GM18868 (cell line): ENCODE data around the gene GMDS.

ENCODE experiments used
- ATAC-seq: cut with Tn5 transposase; IDR thresholded peaks from one replicate; pipeline ENCODE4 v1.9.1; 2021; ENCODE audit warnings: mild to moderate bottlenecking, moderate library complexity; ENCODE audit not compliant: unreplicated experiment

GMDS gene

DNA sequence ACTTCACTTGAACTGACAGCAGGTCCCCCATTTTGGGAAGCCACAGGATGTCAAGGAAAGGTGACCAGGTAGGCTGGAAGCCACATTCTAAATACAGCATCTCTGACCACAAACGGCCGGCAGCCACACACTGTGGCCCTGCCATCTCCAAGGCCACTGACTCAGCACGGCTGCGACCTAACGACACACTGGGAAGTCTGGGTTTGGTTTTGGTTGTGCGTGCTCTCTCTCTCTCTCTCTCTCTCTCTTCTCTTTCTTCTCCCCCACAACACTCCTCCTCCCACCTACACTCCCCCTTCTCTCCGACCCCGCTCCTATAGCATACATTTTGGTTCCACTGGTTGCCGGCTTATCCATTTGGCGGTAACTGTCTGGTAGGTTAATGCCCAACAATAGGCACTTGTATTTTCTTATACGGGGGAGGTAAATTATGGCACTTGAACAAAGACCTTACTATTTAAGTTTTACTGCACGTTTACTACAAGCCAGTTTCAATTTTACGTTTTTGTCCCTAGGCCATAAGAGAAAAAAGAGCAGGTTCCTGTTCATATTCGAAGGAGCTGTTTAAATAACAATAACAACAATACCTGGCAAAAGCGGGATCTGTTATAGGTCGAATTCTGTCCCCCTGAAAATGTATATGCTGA, 103.6 kb downstream of the GMDS start:
- no peak for ATAC-seq

DNA sequence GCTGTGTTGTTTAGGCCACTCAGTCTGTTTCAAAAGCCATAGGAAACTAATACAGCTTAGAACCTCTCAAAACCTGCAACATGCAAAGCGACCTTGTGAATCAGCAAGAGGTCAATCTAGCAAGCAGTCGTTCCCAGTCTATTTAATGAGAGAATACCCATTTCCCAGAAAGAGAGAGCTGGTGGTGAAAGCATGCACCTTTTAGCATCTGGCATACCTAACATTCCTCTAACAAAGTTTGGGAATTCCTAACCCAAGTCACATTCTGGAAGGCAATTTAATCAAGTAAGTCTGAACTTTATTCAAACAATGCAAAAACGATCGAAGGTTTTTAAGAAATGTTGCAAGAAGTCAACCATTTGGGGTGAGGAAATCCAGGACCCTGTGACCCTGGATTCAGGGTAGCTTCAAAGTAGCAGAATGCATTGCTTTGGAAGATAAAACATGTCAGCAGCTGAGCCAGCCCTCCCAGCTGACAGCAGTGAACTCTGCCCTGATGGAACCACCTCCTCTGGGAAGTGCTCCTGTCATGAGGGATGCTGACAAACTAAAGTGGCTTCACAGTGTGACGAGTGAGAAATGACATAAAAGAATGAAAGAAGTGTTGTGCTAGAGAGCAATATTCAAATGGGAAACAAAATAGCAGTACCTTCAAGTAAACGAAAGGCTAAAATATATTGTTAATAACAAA, 104.8 kb downstream of the GMDS start:
- ATAC-seq, result no peak

DNA sequence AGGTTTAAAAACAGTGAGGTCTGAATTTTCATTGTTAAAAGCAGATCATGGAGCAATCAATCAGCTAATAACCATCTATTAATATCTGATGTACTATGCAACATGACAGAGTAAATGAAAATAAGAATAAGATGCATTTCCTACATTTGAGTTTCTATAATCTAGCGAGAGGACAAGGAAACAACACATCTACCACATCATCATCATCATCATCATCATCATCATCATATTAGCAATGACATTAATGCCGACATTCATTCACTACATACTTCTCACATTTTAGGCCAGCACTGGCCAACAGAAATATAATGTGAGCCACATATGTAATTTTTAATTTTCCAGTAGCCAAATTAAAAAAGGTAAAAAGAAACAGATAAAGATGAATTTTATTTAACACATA, 110.0 kb downstream of the GMDS start:
- ATAC-seq, result no peak

DNA sequence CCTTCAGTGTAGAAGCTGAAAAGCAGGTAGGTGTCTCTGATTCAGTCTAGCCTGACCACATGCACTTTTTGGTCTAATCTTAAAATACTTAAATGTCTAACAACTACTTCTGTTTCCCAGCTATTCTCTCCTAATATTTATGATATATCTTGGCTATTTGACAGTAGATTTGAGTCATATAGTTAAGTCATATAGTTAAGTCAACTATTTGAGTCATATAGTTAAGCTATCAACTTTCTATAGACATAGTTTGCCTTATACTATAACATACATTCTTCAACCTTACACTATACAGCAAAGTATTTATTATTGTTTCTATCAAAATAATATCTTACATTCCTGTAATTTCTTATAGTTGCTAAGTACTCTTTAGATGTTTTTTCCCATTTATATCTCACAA, 110.9 kb downstream of the GMDS start:
- no peak for ATAC-seq

DNA sequence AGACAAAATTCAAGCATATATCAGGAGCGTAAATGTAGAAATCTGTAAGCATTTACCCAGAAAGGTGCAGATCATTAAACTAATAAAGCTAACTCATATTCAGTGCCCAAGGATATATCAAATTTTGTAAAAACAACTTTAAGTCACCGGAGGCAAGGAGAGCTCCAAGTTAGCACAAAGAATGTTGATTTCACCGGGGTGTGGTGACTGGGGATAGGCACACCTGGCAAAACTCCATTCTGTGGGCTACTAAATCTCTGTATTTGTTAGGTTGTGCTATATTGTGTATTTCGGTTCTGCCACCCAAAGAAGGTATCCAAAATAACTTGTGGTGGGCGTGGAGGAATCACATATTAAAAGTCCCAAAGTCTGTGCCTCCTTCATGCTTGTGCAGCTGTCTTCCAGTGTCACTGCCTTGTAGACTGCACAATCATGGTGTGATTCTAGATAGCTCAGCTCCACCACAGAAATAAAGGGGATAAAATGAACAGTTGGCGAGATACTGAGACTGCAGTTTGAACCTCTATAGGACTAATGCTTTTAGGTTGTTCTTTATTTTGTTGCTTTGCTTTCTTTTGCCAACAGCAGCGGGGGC, 111.6 kb downstream of the GMDS start:
- ATAC-seq, result no peak

DNA sequence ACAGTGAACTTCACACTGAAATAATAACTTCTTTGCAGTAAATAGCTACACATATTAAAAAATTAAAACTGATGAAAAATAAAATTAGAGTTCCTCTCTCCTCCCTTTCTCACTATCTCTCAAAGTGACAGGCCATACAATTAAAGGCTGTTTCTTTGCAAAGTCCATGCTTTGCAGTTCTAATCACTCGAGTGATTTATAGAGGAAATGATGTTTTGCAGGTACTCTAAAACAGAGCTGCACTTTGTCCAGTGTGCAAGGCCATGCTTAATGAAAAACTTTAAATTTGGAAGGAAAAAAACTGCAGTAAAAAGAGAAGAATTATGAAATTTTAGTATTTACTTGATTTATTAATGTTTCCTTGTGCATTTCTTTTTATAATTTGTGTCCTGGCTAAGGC, 112.5 kb downstream of the GMDS start:
- ATAC-seq, result no peak

DNA sequence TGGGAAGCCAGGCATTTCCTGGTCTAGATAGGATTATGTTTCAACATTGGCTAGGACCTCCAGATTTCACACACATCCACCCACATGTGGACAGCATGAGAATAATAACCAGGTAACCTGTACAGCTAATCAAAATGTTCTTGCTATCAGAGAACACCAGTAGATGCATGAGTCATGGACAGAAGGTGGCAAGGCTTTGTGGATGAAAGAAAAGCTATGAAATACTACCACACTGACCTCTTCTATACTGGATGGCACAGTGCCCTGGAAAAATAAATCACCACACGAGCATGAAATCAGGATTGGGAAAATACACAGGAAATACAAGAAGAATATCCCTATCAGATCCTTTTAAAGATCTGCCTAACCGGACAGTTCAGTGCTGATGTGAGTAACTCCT, 113.0 kb downstream of the GMDS start:
- ATAC-seq, result no peak

DNA sequence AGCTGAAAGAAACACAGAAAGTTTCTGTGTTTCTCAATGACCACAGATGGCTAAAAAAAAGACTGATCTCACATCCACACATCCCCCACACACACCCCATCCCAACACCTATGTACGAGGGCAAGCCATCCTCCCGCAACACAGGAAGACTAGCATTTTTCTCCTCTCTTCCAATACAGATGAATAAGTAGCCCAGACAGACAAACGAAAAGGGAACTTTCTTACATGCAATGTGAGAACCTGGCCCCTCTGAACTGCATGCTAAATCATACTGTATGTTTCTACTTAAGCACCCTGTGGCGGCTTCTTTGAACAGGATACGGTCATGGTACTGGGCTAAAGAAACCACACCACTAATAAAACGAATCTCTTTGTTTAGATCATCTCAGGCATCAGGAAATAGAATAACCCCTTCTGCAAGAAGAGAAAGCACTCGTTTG, 116.2 kb downstream of the GMDS start:
- peak; percentile 74 for ATAC-seq

DNA sequence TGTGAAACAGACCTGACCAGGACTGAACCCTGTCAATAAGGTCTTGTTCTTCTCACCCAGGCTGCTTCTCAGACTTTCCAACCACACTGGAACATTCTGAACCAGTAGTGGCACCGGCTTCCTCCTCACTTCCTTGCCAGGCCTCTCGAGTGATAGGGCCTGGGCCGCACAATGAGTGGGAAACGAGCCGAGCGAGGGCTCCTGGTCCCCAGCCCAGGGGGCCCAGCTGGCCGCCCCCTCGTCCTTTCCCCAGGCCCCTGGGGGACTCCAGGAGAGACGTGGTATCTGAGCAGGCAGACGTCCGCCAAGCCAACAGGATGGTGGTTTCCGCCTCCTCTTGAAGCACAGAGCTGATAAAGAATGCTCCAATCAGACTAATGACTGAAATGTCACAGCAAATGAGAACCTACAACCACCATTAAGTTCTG, 117.9 kb downstream of the GMDS start:
- peak; percentile 48 for ATAC-seq

DNA sequence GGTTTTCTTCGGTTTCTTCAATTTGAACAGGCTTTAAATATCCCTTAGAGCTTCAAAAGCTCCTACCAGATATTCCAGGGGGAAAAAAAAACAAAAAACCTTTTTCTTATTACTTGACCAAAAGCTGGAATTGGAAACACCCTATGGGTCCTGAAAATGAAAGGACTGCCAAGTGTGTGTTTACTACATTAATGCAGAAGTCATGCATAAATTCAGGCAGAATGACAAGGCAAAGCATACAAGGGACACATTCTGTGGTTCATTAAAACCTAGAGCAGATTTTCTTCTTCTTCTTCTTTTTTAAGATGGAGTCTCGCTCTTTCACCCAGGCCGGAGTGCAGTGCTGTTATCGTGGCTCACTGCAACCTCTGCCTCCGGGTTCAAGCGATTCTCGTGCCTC, 119.1 kb downstream of the GMDS start:
- ATAC-seq, result no peak

DNA sequence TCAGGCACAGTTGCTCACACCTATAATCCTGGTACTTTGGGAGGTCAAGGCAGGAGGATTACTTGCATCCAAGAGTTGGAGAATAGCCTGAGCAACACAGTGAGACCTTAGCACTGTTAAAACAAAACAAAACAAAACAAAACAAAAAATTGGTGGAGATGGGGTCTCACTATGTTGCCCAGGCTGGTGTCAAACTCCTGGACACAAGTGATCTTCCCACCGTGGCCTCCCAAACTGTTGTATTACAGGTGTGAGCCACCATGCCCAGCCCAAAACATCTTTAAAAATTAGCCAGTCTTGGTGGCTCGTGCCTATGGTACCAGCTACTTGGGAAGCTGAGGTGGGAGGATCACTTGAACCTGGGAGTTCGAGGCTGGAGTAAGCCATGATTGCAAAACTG, 120.2 kb downstream of the GMDS start:
- no peak for ATAC-seq

DNA sequence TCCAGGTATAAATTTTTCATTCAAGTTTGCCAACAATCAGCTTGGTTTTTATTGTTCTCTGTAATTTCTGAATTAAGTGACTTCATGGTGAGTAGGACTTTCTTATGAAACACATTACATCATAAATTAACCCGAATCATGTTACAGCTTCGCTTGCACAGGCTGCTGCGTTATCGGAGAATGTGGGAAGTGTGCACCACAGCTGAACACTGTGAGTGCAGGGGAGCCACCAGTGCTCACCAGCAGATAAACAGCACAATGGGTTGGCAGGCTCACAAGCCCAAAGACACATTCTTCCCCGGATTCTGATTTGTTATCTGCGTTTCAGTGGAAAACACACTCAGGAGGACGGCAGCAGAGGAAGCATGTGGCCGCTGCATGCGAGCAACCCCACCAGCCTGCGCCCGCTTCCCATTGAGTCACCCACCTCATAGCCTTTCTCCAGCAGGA, 121.1 kb downstream of the GMDS start:
- ATAC-seq, result no peak

DNA sequence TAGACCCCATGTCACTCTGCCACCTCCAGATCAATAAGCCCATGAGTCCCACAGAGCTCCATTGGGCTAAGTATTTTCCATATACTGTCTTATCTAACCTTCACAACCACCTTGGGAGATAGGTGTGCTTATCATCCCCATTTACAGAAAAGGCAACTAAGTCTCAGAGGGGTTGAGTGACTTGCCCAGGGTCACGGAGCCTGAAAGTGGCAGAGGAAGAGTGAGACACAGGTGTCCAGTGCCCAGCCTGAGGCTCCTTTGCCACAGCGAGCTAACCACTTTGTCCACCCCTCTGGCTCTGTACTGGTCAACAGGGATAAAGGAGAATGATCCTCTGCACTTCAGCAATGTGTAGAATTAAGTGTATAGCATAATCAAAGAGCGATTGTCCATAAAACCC, 124.5 kb downstream of the GMDS start:
- ATAC-seq, result no peak

DNA sequence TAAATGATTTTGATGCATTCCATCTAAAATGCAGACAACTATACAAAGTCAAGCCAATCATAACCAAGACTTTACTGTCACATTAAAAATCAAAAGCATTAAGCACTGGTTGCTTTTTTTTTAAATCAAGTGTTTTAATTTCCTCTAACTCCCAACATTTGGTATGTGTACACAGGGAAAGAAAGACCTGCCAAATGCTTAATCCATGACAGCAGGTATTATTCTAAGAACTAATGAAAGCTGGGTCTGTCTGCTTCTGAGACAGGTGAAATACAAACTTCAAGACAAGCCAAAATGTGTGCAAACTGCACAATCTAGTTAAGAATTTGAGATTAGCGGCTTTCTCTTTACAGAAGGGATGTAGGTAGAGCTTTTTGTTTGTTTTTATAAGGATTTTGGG, 126.1 kb downstream of the GMDS start:
- ATAC-seq, result no peak

DNA sequence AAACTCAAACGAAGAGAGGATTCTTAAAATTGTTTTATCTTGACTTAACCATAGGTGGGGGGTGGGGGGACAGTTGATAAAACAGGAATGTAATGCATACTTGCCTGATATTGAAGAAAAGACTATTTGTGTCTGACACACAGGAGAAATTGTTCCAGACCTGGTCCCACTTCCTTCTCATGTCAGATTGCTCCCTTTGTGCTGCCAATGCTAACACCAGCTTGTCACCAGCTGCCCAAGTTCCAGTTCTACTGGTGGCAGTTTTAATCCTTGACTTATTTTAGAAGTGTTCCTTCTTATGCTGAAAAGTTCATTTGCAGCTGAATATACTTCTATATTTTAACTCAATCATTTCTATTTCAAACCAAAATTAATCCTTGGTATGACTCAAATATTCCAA, 127.3 kb downstream of the GMDS start:
- no peak for ATAC-seq

DNA sequence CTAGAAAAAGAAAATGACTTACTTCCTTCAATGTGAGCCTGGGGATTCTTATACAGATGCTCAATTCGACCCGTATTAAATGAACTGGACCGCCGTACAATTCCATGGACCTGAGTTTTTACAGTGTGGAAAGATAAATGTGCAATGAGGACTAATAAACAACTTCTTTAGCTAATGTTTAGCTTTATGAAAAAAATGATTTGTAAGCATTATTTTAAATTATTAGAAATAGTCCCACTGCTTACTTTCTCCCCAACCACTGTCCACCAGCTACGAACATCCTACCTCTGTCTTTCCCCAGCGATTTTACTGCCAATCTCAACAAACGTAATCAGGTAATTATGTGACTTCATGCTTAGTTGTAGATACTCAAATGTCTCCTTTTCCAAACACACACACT, 128.0 kb downstream of the GMDS start:
- no peak for ATAC-seq

DNA sequence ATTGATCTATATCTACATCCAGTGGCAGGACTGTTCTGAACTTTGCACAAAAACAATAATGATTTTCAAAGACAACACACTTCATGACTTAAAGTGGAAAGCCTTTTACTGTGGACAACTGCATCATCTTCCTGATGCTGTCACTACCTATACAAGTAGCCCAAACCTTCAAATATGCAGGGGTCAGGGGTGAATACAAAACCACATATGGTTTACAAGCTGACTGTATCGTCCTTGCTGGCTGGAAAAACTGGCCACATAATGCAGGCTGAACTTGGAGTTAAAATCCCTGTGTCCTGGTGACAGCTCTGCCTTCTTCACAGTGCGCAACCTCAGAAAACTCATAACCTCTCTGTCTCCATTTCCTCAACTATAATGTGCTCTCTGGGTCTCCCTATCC, 128.9 kb downstream of the GMDS start:
- ATAC-seq, result no peak

DNA sequence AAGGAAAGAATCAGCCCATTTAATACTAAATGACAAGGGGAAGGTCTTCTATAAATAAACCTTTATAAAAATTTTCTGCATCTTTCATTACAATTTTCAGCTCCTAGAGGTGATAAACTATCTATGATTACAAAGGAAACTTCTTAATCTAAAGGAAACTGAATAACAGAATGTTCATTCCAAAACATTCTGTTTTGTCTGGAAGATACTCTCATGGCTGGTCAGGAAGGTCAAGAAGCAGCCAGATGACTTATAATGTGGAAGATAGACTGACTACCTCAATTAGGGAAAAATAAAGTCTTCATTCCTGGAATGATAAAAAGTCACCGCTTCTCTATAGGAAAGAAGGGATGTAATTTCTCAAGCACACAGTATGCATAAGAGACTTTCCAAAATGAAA, 131.3 kb downstream of the GMDS start:
- no peak for ATAC-seq

DNA sequence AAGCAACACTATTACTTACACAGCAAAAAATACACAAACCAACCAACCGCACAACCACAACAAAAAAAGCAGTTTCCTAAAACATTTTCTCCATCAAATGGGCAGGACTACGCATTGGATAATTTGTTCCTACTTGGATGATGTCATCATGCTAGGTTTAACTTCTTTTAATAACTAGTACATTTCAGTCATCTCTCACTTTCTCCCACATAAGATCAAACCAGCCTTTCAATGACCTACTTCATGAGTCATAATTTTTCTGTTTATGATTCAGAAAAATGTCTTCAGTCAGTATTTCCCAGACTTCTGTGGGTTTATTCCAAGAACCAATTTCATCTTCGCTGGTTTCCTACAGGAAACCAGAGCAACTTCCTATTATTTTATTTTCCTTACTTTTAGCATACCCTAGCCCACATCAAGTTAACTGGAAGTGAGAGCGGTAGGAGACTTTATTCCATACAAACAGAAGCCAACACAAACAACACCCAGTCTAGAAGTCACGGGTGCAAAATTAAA, 134.2 kb downstream of the GMDS start:
- peak; percentile 63 for ATAC-seq

DNA sequence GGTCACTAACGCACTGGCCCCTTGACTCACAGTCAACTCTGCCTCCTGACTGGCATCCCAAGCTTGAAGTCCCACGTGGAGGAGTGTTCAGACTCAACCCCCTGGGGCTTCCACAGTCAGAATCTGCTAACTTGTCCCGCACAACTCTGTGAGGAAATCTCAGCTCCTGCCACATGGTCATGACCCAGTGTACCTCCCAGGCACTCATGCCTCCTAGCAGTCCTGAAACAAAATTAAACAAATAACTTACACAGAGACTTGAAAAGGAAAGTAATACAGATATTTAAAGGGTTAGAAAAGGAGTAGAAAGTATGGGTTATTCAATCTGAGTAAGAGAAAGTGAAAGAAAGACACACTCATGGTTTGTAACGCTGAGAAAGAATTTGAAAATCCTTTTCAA, 134.9 kb downstream of the GMDS start:
- peak; percentile 56 for ATAC-seq

DNA sequence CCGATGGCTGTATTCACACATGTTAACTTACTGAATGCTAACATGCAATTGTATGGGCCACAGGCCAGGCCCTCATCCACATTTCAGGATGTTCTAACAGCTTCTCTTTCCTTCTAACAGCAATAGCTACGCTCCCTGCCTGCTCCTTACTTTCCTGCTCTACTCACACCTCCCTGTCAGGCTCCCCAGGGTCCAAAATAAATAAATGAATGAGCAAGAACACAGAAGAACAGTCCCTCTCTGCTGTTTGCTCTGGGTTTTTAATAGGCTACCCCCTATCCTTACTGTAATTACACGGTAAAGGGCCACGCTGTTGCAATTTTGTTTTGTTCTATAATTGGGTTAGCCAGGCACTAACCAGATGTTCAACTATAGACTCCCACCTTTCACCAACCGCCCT, 135.6 kb downstream of the GMDS start:
- ATAC-seq, result no peak

DNA sequence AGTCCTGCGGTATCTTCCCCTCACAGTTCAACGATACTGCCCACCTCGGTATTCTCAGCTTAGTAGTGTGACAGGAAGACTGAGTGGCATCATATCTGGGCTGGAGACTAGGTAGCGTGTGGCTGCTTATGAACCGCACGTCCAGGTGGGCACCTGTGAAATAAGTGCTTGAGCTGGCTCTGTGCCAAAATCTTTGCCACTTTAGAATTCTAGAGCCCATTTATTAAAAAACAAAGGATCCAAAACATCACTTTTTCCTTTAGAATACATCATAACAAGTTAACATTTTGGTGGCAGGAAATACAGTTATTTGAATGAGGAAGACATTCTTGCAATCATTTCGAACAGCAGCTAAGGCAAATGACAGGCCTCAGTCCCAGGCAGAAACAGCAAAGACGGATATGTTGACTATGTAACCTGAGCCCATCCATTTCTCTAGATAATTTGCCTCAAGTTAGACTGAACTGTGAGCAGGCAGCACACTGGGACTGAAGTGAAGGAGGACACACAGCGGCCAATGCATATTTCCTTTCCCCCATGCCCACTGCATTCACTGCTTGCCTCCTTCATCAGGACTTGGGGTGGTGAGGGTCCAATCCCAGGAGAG, 136.6 kb downstream of the GMDS start:
- no peak for ATAC-seq
